ENCODE measurements around the gene KIF17.

The KIF17 gene

DNA sequence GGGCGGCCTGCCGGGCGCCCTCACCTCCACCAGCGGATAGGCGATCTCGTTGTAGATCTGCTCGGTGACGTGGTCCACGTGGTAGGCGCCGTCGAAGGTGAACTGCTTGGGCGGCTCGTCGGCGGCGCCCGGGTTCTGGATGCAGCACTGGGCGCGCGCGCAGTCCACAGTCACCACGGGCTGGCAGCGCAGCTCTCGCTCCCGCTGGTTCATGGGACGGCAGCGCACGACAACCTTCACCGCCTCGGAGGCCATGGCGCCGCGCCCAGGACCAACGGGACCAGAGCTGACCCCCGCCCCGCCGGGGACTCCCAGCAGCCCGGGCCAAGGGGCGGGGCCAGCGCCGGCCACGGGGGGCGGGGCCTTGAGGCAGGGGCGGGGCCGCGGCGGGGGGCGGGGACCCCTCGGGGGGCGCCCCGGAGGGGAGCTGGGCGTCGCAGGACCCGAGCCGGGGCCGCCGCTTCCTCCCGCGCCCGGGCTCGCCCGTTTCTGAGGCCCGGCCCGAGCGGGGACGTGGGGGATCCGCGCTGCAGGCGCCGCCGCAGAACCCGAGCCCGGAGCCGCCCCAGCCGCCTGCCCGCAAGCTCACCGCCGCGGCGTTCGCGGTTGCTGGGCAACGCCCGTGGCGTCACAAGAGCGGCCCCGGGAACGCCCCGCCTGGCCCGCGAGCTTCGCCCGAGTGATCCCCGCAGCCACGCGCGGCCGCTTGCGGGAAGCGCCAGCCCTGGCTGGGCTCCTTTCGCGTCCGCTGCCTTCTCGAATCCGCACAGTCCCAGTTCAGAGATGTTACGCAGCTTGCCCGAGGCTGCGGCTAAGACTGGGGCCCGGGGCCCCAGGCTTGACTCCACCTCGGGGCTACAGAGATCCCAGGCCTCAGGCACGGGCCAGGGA lies at the start of gene KIF17:
Gene KIF17 (minus strand): TSS at position 556 of the 891 bp plus-strand sequence. CDS start 301 bp downstream, at position 255.
- peak in 2 of 4 experiments; percentile 46 to 48 for DNase-seq (ENCODE audit: low read depth in 4 of 4, low spot score in 1 of 4)

DNA sequence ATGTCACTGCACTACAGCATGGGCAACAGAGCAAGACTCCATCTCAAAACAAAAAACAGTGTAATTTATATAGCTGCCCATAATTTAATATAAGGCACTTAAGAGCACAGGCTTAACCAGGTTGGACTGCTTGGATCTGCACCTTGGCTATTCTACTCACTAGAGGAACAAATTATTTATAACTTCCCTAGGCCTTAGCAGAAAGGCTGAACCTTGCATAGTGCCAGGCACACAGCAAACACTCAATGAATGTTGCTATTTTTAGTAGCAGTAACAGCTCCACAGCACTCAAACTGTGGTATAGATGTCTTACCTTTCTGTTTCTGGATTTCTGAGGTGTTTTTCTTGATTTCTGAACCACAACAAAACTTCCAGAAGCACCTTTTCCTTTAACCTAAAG lies 49.5 kb upstream of the KIF17 start:
- DNase-seq (ENCODE audit: low read depth in 4 of 4, low spot score in 1 of 4): no peak

DNA sequence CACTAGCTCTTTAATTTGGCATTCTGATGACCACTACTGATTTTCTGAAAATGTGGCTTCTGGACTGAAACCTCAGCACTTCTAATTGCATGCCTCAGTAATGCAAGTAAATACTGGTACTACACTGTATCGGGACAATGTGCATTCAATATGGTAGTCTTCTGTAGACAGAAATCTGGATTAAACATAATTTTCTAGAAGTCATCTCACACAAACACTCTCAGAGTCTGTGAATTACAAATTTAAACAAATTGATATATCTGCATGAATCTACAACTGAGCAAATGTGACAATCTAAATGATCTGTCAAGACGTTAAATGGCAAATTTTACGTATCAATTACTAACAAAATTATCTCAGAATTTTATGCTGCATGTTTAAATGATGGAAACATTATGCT lies 45.6 kb upstream of the KIF17 start:
- no peak for DNase-seq (ENCODE audit: low read depth in 4 of 4, low spot score in 1 of 4)

DNA sequence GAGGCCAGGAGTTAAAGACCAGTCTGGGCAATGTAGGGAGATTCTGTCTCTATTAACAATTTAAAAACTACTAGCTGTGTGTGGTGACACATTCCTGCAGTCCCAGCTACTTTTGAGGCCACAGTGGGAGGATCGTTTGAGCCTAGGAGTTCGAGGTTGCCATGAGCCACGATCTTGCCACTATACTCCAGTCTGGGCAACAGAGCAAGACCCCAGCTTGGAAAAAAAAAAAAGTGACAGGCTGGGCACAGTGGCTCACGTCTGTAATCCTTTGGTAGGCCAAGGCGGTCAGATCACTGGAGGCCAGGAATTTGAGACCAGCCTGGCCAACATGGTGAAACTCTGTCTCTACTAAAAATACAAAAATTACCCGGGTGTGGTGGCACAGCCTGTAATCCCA lies 42.5 kb upstream of the KIF17 start:
- DNase-seq (ENCODE audit: low read depth in 4 of 4, low spot score in 1 of 4): no peak

DNA sequence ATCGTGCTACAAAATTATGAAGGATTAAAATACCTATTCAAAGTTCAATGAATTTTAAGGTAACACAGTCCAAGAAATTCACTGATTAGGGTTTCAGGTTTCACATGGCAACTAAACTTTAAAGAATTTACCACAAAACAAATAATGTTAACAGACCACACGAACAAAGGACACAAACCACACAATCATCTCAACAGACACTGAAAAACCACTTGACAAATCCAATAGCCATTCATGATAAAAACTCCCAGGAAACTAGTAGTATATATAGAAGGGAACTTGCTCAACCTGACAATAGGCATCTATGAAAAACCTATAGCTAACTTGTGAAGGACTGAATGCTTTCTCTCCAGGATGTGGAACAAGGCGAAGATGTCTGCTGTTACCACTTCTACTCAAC lies 35.8 kb upstream of the KIF17 start:
- DNase-seq (ENCODE audit: low read depth in 4 of 4, low spot score in 1 of 4): no peak

DNA sequence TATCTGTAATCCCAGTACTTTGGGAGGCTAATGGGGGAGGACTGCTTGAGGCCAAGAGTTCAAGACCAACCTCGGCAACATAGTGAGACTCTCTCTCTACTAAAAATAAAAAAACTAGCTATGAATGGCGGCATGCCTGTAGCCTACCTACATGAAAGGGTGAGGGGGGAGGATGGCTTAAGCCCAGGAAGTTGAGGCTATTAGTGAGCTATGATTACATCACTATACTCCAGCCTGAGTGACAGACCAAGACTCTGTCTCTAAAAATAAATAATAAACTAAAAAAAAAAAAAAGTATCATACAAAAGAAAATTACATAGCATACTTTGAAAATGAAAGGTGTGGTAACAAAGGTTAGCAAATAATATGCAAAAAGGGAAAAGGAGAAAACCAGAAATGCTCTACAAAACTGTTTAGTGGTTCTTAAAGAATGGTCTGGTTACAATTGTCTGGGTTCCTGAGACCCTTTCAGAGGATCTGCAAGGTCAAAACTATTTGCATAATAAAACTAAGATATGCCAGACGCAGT lies 33.7 kb upstream of the KIF17 start:
- no peak for DNase-seq (ENCODE audit: low read depth in 4 of 4, low spot score in 1 of 4)

DNA sequence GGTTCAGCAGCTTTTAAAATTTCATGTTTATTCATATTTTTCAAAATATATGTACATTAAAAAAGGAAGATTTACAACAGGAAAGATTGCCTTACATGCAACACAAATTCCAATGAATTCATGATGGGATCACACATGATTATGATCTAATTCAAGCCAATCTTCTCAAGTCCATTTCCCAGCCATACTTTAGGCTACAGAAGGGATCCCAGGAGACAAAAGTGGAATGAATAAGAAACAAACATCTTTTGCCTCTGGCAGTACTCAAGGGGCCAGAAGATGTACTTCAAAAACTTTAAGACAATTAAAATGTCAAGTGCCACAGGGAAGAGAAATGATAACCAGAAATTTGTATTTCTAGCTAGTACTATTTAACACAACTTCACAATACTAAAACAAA lies 24.9 kb upstream of the KIF17 start:
- DNase-seq (ENCODE audit: low read depth in 4 of 4, low spot score in 1 of 4): no peak

DNA sequence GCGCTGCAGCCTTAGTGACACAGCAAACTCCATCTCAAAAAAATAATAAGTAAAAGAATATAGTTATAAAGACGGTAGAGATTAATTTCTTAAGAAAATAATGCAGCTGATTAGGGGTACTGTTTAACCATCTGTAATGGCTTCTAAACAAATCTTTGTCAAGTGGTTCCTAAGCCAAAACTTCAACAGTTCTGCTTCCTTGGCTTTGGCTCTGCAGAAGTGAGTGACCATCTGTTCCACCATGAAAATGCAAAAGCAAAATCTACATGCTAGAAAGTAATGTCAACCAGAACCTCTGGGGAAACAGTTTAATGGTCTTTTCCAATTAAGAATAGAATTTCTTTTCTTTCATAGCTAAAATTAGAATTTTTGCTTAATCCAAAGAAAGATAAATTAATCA lies 23.0 kb upstream of the KIF17 start:
- no peak for DNase-seq (ENCODE audit: low read depth in 4 of 4, low spot score in 1 of 4)

DNA sequence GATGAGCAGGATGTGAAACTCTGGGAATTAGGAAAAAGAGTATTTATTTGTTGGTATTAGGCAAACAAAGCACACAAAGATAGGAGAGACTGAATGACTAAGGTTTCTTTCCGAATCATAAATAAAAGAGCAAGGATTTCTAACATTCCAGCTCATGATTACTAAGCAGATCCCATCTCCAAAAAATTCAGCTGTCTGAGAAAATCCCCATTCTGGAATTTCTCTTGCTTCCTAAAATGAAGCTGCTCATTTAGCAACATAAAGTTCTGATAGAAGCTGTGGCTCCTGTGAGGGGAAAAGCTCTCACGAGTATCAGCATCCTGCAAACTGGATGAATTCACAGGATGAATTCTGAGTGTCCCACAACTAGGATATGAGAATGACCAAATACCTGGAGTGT lies 21.4 kb upstream of the KIF17 start:
- no peak for DNase-seq (ENCODE audit: low read depth in 4 of 4, low spot score in 1 of 4)

DNA sequence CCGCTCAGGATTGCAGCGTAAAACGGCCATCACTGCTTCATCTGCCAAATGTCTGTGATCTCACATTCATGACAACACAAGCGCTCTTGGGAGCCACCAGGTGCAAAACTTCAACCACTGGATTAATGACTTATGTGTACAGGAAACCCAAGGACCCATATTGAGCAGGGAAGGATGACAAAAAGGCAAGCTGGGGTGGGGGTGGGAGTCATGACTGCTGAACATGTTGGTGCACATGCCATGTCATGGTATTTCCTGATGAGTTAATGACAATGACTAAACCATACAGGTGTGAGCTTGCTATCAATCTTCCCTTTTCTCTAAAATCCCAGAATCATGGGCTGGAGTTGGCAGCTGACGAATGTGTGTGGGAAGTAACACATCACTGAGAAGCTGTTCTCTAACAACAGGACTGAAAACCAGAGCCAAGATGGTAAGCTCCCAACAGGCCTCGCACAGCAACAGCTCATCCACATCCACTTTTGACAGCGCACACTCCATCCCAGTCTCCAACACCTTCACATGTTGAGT lies 17.8 kb upstream of the KIF17 start:
- no peak for DNase-seq (ENCODE audit: low read depth in 4 of 4, low spot score in 1 of 4)

DNA sequence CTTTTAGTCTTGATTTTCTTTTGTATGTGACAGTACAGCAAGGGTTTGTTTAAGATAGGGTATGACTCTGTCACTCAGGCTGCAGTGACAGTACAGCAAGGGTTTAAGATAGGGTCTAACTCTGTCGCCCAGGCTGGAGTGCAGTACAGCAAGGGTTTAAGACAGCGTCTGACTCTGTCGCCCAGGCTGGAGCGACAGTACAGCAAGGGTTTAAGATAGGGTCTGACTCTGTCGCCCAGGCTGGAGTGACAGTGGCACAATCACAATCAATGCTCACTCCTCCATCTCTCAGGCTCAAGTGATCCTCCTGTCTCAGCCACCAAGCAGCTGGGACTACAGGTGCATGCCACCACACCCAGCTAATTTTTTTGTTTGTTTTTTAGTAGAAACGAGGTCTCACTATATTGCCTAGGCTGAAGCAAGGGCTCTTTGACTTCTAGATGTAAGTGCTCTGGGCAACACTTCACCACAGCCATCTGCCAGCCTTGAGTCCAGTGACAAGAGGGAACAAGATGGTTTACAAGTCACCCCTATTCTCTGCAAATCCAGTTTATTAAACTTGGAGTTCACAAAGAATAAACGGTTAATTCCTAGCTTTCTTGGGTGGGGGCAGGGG lies 15.7 kb upstream of the KIF17 start:
- DNase-seq (ENCODE audit: low read depth in 4 of 4, low spot score in 1 of 4): no peak

DNA sequence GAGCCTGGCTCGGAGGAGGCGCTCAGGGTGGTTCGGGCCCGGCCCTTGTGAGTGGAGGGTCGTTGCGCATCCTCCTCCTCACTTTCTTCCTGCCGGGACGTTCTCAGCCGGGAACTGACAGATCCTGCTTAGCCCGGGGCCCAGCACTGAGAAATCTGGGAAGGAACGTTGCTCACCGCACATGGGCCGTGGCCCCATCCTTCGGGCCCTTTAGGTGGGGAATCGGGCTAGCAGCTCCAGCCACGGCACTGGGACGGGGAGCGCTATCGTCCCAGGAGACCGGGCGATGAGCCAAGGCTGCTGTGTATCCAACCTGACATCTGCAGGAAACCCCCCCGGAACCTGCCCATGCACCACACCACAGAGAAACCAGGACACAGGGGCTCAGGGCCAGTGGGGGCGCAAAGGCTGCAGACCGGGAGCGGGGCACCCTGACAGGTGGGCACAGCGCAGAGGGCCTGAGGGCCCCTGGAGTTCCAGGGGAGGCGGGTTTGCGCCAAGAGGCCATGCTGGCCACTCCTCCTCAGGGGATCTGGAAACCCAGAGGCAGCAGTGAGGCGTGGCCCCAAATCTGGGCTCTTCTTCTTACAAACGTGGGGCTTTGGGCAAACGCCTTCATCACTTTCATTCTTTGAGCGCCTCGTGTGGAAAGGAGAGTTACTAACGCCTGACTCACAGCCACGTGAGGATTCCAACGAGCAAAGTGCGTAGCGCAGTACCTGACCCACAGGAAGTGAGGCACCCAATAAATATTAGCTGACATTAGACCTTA lies 15.0 kb upstream of the KIF17 start, which contains the start of gene SH2D5:
Gene SH2D5 (minus strand): TSS at position 116 of the 772 bp plus-strand sequence. CDS start 4,659 bp downstream, outside the sequence.
- DNase-seq (ENCODE audit: low read depth in 4 of 4, low spot score in 1 of 4): peak; percentile 43 to 65 (median 58)

DNA sequence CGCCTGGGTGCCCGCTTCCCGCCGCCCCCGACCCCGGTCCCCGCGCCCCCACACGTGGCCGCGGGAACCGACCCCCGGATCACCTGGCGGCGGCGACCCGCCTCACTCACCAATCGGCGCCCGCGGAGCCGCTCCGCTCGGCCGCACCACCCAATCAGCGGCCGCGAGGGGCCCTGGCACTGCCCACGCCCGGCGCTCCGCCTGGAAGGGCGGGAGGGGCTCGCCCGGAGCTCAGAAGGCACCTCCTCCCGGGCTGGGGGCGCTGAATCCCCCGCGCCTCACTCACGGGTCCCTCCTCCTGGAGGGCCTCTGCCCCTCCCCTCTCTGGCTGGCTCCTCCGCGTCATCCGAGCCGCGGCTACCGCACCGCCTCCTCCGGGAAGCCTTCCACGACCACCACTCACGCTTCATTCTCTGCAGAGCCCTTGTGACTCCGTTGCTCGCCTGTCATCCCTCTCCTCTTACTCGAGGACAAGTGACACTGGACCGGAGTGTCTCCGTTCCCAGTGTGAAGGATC lies 14.3 kb upstream of the KIF17 start:
- DNase-seq (ENCODE audit: low read depth in 4 of 4, low spot score in 1 of 4): peak in 3 of 4 experiments; percentile 29 to 50 (median 40)

DNA sequence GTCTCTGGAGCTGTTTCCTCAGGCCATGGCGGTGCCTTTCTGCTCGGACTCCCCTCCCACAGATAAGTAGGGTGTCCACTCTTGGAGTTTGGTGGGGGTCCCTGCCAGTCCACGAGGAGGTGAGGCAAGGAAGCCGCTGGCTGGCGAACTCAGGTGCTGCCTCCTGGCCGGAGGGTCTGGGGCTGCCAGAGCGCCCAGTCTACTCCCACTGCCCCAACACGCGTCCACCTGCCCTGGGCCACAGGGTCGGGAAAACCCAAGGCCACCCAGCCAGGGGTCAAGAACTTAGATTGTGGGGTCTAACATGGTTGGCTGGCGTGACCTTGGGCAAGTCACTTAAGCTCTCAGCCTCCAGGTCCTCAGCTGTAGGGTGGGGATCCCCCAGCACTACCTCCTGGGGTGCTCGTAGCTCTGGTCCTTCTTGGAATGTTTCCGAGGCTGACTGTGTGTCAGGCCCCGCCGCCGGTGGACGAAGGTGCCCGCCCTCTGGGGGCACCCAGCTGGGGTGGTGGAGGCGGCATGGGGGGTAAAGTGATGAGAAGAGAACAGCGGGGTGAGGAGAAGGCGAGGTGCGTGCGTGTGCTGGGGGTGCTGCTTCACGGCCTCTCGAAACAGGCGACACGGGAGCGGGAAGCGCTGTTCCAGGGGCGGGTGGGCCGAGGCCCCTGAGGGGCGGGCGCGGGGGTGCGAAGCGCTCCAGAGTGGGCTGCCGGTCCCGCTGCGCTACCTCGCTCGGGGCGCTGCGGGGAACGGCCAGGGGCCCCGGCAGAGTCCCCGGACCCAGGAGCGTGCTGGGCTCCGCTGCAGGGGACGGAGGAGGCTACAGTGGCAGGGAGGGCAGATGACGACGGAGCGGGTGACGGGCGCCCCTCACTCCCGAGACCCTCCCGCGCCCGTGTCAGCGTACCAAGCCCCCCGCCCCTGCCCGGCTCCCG lies 13.5 kb upstream of the KIF17 start:
- no peak for DNase-seq (ENCODE audit: low read depth in 4 of 4, low spot score in 1 of 4)

DNA sequence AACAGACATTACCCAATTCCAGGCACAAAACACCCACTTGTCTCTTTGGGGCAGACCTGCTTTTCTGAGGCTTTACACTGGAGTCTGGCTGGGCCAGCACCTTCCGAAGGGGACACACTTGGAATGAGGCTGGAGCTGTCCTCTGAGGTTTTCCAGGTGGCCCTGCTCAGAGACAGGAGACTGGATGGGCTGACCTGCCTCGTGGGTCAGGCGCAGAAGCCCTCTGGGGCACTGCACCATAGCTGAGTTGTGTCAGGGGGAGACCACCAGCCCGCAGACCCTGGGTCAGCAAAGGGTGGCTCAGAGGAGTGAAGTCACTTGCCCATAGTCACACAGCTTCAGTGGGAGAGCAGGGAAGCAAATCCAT lies 12.9 kb upstream of the KIF17 start:
- DNase-seq (ENCODE audit: low read depth in 4 of 4, low spot score in 1 of 4): no peak

DNA sequence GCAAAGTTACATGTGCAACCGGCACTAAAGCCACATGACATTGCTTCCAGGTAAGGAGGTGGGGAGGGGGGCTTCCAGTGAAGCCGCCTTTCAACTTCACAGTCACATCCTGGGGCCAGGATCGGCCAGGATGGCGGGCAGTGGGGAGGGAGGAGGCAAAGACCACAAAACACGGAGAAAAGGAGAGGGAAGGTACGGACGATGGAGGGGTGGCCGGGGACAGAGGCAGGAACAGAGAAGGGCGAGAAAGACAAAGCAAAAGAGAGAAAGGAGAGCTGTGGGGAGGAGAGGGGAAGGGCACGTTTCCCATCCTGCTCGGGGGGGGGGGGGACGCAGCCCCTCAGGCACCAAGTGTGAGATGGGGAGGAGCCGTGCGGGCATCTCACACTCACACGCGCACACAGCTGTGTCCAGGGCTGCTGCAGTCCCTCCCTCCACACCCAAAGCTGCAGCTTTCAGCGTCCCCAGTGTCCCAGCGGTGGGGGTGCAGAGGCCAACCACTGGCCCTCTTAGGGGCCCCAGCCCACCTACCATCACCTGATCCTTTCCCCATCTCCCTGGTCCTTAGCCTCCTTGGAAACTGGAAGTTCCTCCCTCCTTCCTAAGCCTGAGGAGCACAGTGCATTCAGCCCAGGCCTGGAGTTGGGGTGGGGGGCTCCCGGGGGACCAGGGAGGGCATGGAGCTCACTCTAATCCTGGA lies 12.3 kb upstream of the KIF17 start:
- DNase-seq (ENCODE audit: low read depth in 4 of 4, low spot score in 1 of 4): no peak

DNA sequence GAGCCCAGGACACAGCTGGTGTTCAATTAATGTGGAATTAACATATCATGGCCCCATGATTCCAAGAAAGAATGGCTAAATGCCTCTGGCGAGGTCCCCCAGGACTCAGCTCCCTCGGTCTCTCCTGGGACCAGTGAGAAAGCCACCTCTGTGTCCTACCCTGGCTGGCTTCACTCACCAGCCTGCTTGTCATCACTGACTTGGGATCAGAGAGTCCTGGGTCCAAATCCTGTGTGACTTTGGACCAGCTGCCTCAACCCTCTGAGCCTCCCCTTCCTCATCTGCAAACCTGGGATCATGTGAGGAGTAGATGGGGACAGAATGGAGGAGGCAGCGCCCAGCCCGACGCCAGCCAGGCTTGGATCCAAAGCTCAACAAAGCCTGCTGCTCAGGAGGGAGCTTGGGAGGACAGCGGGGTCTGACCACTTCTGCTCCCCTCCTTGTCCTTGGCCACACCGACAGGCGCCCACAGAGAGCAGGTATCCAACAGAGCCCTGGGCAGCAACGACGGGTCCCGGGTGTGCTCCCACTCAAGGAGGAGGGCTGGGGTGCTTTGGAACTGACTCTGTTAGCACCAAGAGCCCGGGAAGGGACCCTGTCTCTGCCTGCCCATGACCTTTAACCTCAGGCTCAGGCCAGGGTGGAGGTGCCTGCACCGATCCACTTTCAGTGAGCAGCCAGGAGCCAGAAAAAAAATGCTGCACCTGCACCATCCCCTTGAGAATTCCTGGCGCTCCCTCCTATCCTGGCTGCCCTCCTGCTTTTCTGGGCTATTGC lies 11.5 kb upstream of the KIF17 start:
- DNase-seq (ENCODE audit: low read depth in 4 of 4, low spot score in 1 of 4): no peak

DNA sequence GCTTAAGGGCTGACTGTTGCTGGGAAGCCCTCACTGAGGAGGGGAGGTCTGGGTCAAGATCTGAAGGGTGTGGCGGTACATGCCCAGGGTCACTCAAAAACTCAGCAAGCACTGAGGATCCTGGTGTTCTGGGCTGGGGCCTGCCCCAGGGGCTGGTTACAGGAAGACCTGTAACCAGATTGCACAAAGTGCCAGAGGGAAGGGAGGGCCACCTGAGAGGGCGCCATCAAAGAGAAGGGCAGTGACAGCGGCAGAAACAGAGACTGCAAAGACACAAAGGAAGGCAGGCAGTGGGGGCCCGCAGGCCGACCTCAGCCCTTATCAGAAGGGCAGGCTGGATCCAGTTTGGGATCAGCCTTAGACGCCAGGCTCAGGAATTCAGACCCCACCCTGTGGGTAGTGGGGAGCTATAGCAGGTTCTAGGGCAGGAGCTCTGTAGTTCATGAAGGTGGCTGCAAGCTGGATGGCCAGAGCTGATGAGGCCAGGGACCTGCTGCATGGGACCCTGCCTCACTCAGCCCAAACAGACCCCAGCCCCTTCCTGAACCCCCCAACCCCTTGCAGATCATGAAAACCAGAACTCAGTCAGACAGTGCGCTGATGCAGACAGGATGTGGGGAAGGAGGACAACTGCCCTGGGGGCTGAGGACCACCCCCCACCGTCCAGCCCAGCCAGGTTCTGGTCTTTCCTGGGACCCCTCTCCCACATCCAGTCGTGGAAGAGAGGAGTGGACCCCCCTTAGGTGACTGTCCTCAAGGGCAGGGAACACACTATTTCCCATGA lies 10.8 kb upstream of the KIF17 start:
- DNase-seq (ENCODE audit: low read depth in 4 of 4, low spot score in 1 of 4): no peak
